Measurements from ENCODE around the gene KCNH1.

The KCNH1 gene

DNA sequence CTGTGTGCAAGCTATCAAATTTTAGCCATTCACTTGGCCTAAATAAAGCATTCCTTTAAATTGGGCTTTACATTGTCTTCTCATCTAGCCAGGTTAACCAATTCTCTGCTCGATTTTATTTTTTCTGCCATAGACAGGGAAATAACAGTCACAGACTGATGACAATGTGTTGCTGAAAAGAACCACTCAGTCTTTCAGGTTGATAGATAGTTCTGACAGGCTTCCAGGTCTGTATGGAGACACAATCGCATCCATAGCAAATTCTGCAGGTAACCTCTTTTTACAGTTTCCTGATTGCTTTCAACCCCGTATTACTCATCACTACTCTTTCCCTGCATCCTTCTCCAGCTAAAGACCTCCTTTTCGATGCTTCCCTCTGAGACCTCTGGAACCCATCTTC is 198.0 kb downstream of the KCNH1 start:
- no peak for DNase-seq (ENCODE audit: low read depth)
- H3K4me3 ChIP-seq (ENCODE audit: low read depth, low read length), result no peak overlapping the region
- TF ChIP-seq, protein P1, sequence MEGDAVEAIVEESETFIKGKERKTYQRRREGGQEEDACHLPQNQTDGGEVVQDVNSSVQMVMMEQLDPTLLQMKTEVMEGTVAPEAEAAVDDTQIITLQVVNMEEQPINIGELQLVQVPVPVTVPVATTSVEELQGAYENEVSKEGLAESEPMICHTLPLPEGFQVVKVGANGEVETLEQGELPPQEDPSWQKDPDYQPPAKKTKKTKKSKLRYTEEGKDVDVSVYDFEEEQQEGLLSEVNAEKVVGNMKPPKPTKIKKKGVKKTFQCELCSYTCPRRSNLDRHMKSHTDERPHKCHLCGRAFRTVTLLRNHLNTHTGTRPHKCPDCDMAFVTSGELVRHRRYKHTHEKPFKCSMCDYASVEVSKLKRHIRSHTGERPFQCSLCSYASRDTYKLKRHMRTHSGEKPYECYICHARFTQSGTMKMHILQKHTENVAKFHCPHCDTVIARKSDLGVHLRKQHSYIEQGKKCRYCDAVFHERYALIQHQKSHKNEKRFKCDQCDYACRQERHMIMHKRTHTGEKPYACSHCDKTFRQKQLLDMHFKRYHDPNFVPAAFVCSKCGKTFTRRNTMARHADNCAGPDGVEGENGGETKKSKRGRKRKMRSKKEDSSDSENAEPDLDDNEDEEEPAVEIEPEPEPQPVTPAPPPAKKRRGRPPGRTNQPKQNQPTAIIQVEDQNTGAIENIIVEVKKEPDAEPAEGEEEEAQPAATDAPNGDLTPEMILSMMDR (IDR thresholded peaks at IDR 0.05; ENCODE audit: control insufficient read depth, extremely low read depth, insufficient read depth), result no peak

DNA sequence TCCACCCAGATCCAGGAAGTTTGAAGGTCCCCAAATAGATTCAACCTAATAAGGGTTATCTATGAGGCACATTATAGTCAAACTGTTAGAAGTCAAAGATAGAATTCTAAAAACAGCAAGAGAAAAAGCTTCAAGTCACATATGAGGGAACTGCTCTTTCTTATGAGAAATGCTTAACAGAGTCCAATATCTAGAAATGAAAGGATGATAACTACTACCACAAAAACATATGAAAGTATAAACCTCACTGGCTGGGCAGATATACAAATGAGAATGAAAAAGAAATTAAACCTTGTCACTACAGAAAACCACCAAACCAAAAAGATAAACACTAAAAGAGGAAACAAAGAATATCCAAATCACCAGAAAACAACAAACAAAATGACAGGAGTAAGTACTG is 201.8 kb downstream of the KCNH1 start:
- H3K4me3 ChIP-seq (ENCODE audit: low read depth, low read length), result no peak overlapping the region
- TF ChIP-seq, protein P1 (IDR thresholded peaks at IDR 0.05; ENCODE audit: control insufficient read depth, extremely low read depth, insufficient read depth), result no peak
- no peak for DNase-seq (ENCODE audit: low read depth)

GRCh38 chr1:210922666-210923065 is 211.3 kb downstream of the KCNH1 start:
- H3K4me3 ChIP-seq (ENCODE audit: low read depth, low read length), result no peak overlapping the region
- no peak for DNase-seq (ENCODE audit: low read depth)
- TF ChIP-seq, protein P1 (IDR thresholded peaks at IDR 0.05; ENCODE audit: control insufficient read depth, extremely low read depth, insufficient read depth), result no peak

DNA sequence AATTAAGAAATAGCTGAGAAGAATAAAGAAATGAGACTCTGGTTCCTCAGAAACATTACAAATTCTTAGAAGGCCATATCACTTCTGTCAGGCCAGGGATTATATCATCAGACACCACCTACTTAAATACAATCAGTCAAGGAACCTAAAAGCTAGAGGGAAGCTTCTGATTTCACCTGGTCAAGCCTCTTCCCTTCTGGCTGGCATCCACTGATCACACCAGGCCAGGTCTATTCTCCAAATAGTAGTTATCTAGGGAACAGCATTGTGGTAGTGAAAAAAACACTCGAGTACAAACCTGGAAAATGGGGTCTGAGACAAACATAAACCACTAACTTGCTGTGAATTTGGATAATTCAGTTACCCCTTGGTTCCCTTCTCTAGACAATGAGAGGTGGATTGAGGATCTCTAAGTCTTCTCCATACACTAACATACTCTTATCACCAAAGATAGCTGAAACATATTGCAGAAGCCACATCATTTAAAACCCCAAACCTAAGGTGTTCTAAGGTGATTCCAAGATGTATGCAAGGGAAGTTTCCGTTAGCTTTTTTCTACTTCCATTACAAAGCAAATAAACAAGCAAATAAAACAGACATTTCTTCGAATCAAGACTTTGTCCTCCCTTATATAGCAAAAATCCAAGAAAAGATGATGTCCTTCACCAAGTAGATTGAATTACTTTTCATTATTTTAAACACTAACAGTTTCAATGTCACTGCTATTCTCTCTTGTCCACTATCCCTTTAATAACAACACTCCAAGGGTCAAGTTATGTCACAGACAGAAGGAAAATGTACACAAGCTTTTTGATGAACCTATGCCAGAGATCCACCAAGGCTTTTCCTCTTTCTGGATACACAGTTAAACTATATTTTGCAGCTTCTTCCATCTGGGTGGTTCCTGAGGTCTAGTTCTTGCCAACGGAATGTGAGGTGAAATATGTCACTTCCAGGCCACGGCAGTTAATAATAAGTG is 212.9 kb downstream of the KCNH1 start:
- no peak overlapping the region for H3K4me3 ChIP-seq (ENCODE audit: low read depth, low read length)
- no peak for DNase-seq (ENCODE audit: low read depth)
- TF ChIP-seq, protein P1 (IDR thresholded peaks at IDR 0.05; ENCODE audit: control insufficient read depth, extremely low read depth, insufficient read depth), result no peak

GRCh38 chr1:210920258-210920657 is 213.7 kb downstream of the KCNH1 start:
- no peak overlapping the region for H3K4me3 ChIP-seq (ENCODE audit: low read depth, low read length)
- TF ChIP-seq, protein P1 (IDR thresholded peaks at IDR 0.05; ENCODE audit: control insufficient read depth, extremely low read depth, insufficient read depth), result no peak
- DNase-seq (ENCODE audit: low read depth), result no peak

DNA sequence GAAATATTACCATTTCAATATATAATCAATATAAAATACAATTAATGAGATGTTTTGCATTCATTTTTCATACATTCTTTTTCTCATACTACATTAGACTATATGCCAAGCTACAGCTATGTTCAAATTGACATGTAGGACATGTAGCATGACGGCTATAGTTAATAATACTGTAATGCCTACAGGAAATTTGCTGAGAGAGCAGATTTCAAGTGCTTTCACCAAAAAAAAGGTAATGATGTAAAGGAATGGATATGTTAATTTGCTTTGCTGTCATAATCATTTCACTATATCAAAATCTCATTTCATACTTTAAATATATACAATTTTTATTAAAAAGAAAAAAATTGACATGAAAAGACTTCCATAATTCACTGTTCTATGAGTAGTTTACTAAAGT is 215.1 kb downstream of the KCNH1 start:
- TF ChIP-seq, protein P1 (IDR thresholded peaks at IDR 0.05; ENCODE audit: control insufficient read depth, extremely low read depth, insufficient read depth), result no peak
- no peak for DNase-seq (ENCODE audit: low read depth)
- no peak overlapping the region for H3K4me3 ChIP-seq (ENCODE audit: low read depth, low read length)

All from LNCaP clone FGC (cell line).